Measurements from ENCODE around the gene PPFIBP1. TPM values are rescaled to one million over a fixed set of nuclear protein-coding genes. Genes with fewer than 3 reads are reported as not detected.
A peak's percentile ranks its signal among the peaks of the same experiment; 100 is the strongest.

The PPFIBP1 gene
- polyA plus RNA-seq, 2 of the 4 experiments (the other 2 are of a cell fraction) = 24.8 to 89.0 TPM

DNA sequence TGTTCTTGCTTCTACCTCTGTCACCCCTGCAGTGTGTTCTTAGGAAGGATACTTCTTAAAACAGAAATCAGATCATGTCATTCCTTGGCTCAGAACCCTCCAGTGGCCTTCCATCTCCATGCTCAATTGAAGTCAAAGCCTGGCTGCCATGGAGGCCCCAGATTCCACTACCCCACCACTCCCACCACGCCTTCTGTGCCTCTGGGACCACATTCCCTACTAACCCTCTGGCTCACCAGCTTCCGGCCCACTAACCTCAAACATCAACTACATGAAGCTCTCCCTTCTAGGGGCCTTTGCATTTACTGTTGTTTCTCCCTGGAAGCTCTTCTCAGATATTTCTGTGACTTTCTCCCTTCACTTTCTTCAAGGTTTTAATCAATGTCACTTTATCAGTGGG, 96.1 kb downstream of the PPFIBP1 start (continued):
- TF ChIP-seq FOSB (CRISPR knock-in tag; IDR thresholded peaks at IDR 0.05) (no peak), PHF8 (IDR thresholded peaks at IDR 0.05; ENCODE audit: borderline replicate concordance, low read depth) (no peak), CHD2 (IDR thresholded peaks at IDR 0.05; ENCODE audit: low read length, partially characterized antibody) (no peak), EHMT2 (IDR thresholded peaks at IDR 0.05; ENCODE audit: low read depth) (no peak), MAZ (IDR thresholded peaks at IDR 0.05; ENCODE audit: borderline replicate concordance, low read depth, low read length) (no peak), CEBPB (IDR thresholded peaks at IDR 0.05) (no peak)
- TF ChIP-seq, protein P1, sequence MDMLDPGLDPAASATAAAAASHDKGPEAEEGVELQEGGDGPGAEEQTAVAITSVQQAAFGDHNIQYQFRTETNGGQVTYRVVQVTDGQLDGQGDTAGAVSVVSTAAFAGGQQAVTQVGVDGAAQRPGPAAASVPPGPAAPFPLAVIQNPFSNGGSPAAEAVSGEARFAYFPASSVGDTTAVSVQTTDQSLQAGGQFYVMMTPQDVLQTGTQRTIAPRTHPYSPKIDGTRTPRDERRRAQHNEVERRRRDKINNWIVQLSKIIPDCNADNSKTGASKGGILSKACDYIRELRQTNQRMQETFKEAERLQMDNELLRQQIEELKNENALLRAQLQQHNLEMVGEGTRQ (IDR thresholded peaks at IDR 0.05) = no peak
- TF ChIP-seq, protein P2, sequence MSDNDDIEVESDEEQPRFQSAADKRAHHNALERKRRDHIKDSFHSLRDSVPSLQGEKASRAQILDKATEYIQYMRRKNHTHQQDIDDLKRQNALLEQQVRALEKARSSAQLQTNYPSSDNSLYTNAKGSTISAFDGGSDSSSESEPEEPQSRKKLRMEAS (IDR thresholded peaks at IDR 0.05) = no peak
- TF ChIP-seq, protein P3, sequence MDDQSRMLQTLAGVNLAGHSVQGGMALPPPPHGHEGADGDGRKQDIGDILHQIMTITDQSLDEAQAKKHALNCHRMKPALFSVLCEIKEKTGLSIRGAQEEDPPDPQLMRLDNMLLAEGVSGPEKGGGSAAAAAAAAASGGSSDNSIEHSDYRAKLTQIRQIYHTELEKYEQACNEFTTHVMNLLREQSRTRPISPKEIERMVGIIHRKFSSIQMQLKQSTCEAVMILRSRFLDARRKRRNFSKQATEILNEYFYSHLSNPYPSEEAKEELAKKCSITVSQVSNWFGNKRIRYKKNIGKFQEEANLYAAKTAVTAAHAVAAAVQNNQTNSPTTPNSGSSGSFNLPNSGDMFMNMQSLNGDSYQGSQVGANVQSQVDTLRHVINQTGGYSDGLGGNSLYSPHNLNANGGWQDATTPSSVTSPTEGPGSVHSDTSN (IDR thresholded peaks at IDR 0.05) = no peak
- TF ChIP-seq, protein P4, sequence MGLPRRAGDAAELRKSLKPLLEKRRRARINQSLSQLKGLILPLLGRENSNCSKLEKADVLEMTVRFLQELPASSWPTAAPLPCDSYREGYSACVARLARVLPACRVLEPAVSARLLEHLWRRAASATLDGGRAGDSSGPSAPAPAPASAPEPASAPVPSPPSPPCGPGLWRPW (IDR thresholded peaks at IDR 0.05) = no peak

DNA sequence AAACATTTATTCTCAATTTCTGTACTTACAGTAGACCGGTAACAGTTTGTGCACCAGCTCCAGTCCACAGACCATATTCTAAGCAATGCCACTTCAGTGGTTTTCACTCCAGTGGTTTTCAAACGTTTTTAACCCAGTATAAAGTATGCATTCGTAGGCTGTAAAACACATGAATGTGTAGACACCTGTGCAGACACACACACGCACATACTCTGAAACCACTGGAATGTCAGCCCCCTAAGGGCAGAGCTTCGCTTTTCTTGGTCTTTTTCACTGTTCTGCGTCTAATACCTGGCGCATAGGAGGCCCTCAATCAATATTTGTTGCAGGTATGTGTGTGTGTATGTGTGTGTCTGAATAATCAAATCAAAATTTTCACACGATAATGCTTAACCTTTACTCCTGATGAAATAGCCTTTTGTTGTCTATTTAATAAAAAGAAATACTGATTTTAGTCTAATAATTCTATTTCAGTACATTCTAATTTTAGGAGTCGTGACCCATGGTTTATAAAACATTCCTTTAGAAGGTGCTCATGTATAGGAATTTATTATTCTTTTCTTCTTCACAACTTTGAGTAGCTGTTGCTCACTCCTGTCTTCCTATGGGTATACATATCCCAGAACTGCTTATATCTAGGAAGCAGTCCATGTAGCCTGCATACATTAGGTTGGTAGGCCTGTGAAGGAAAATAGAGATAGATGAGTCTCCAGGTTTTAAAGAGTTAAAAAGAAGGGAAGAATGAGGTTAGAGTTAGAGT, 98.6 kb downstream of the PPFIBP1 start:
- no peak for ATAC-seq
- TF ChIP-seq CBX2 (IDR thresholded peaks at IDR 0.05; ENCODE audit: borderline replicate concordance, low read depth) (no peak), SMC3 (IDR thresholded peaks at IDR 0.05) (no peak), MAFK (IDR thresholded peaks at IDR 0.05; ENCODE audit: partially characterized antibody) (no peak), KDM1A (IDR thresholded peaks at IDR 0.05; ENCODE audit: low read depth) (no peak)
- TF ChIP-seq, protein P4 (IDR thresholded peaks at IDR 0.05) = no peak
- TF ChIP-seq, protein P5, sequence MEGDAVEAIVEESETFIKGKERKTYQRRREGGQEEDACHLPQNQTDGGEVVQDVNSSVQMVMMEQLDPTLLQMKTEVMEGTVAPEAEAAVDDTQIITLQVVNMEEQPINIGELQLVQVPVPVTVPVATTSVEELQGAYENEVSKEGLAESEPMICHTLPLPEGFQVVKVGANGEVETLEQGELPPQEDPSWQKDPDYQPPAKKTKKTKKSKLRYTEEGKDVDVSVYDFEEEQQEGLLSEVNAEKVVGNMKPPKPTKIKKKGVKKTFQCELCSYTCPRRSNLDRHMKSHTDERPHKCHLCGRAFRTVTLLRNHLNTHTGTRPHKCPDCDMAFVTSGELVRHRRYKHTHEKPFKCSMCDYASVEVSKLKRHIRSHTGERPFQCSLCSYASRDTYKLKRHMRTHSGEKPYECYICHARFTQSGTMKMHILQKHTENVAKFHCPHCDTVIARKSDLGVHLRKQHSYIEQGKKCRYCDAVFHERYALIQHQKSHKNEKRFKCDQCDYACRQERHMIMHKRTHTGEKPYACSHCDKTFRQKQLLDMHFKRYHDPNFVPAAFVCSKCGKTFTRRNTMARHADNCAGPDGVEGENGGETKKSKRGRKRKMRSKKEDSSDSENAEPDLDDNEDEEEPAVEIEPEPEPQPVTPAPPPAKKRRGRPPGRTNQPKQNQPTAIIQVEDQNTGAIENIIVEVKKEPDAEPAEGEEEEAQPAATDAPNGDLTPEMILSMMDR (IDR thresholded peaks at IDR 0.05) = no peak
- TF ChIP-seq, protein P3 (IDR thresholded peaks at IDR 0.05) = no peak
- 84% methylated on average over 9 of the region's 9 CpGs for WGBS (ENCODE audit: missing lambda C conversion rate)
- Histone ChIP-seq H3K9me3 (no peaks in the 10 kb centered on the region), H3K4me3 (no peak overlapping the region), H3K27ac (no peak overlapping the region), H3K4me2 (no peak overlapping the region), H3K4me1 (peaks cover 65% of the 10 kb centered on the region)
- CTCF ChIA-PET = interaction anchor here (1.1 to 2.6 kb wide), 2 partner anchors 12 to 88 kb away, joined by 4 to 12 read pairs; no protein-coding TSS in a partner anchor
- FAIRE-seq = no peak
- DNase-seq (ENCODE audit: low read depth in 1 of 2, low spot score in 1 of 2) = no peak
- POLR2A ChIA-PET = no interaction called here

DNA sequence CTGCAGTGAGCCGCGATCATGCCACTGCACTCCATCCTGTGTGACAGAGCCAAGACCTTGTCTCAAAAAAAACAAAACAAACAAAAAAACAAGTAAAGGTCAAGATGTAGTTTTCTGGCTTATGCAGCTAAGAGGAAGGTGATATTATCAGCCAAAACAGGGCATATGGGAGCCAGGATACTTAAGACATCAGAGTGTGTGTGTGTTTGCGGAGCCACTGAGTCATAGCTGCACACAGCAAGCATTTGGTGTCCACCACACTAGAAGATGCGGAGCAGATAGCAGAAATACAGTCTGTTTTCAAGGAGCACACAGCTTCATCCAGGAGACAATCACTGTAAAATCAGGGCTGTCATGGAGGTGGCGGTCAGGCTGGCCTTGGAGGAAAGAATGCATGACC, 99.6 kb downstream of the PPFIBP1 start:
- H3K4me1 ChIP-seq = peaks cover 64% of the 10 kb centered on the region
- peak overlapping the region; percentile 21 to 42; a peak in 3 of 6 replicates for H3K27ac ChIP-seq
- H3K4me2 ChIP-seq = peak overlapping the region; percentile 55
- ChIA-PET CTCF (interaction anchor here (0.7 to 2.6 kb wide), 4 partner anchors 11 to 190 kb away, joined by 3 to 12 read pairs (median 4); no protein-coding TSS in a partner anchor), POLR2A (no interaction called here)
- H3K9me3 ChIP-seq = no peaks in the 10 kb centered on the region
- 57% methylated on average over 5 of the region's 5 CpGs for WGBS (ENCODE audit: missing lambda C conversion rate)
- H3K4me3 ChIP-seq = no peak overlapping the region
- peak in 1 of 2 experiments; percentile 65; a peak in 3 of 6 replicates for ATAC-seq
- TF ChIP-seq GATA3 (IDR thresholded peaks at IDR 0.05; ENCODE audit: borderline replicate concordance) (peak; percentile 66; the same call in 1 of the 2 replicates), FOSL2 (IDR thresholded peaks at IDR 0.05) (no peak), FOSL2 (CRISPR knock-in tag; IDR thresholded peaks at IDR 0.05) (peak; percentile 25; the same call in 1 of the 2 replicates), JUNB (IDR thresholded peaks at IDR 0.05) (peak; percentile 22; the same call in 1 of the 2 replicates)
- TF ChIP-seq, protein P4 (IDR thresholded peaks at IDR 0.05) = no peak
- no peak for FAIRE-seq
- peak in 1 of 2 experiments; percentile 55 for DNase-seq (ENCODE audit: low read depth in 1 of 2, low spot score in 1 of 2)

All from A549 (cell line).